Choroid plexus epithelial cell (primary cell): ENCODE data around the gene NELL1.

ENCODE experiments used
- DNase-seq: peaks from one replicate; pipeline ENCODE4 v3.0.0-alpha.2; 2010; ENCODE audit warnings: low read depth
- H3K4me3 ChIP-seq: 2 replicates; pipeline ENCODE4 v1.5.1; 2011; ENCODE audit warnings: low read depth, mild to moderate bottlenecking, control low read depth, low read length, moderate library complexity
- CTCF ChIP-seq: conservative IDR thresholded peaks from 2 replicates; pipeline ENCODE4 v1.5.1; 2011; ENCODE audit warnings: low read depth, mild to moderate bottlenecking, control low read depth, inconsistent platforms, low read length, moderate library complexity

NELL1 gene

GRCh38 chr11:20934516-20934915, 265.1 kb downstream of the NELL1 start:
- no peak overlapping the region for H3K4me3 ChIP-seq
- DNase-seq: no peak
- no peak for TF ChIP-seq CTCF

- H3K4me3 ChIP-seq: no peak overlapping the region
- no peak for DNase-seq
- no peak for TF ChIP-seq CTCF
Measured at GRCh38 chr11:20937826-20938225, 268.4 kb downstream of the NELL1 start.

GRCh38 chr11:20949585-20949984, 280.2 kb downstream of the NELL1 start:
- TF ChIP-seq CTCF: no peak
- H3K4me3 ChIP-seq: no peak overlapping the region
- DNase-seq: no peak

- H3K4me3 ChIP-seq: no peak overlapping the region
- TF ChIP-seq CTCF: no peak
- no peak for DNase-seq
Measured at GRCh38 chr11:20962581-20962980, 293.2 kb downstream of the NELL1 start.

- no peak for DNase-seq
- no peak overlapping the region for H3K4me3 ChIP-seq
- TF ChIP-seq CTCF: no peak
Measured at GRCh38 chr11:20963596-20963995, 294.2 kb downstream of the NELL1 start.

- DNase-seq: no peak
- TF ChIP-seq CTCF: no peak
- H3K4me3 ChIP-seq: no peak overlapping the region
Measured at GRCh38 chr11:20964985-20965384, 295.6 kb downstream of the NELL1 start.

- TF ChIP-seq CTCF: no peak
Measured at GRCh38 chr11:20966489-20966888, 297.1 kb downstream of the NELL1 start.

More at GRCh38 chr11:20966489-20966888, 297.1 kb downstream of the NELL1 start:
- no peak overlapping the region for H3K4me3 ChIP-seq
- no peak for DNase-seq
